ENCODE measurements around the gene SLC17A9. TPM values are rescaled to one million over a fixed set of nuclear protein-coding genes. Genes with fewer than 3 reads are reported as not detected.

The SLC17A9 gene
- total RNA-seq: 15.4 and 17.7 TPM in 2 replicates

GRCh38 chr20:62952373-62952967, at the start of gene SLC17A9:
TSS of gene SLC17A9 (plus strand) at chr20:62952709. CDS start at chr20:62952831, 122 bp downstream.

GRCh38 chr20:62926229-62927127, 26.0 kb upstream of the SLC17A9 start, which contains the start of gene DIDO1:
TSS of gene DIDO1 (minus strand) at chr20:62926505.

DNA sequence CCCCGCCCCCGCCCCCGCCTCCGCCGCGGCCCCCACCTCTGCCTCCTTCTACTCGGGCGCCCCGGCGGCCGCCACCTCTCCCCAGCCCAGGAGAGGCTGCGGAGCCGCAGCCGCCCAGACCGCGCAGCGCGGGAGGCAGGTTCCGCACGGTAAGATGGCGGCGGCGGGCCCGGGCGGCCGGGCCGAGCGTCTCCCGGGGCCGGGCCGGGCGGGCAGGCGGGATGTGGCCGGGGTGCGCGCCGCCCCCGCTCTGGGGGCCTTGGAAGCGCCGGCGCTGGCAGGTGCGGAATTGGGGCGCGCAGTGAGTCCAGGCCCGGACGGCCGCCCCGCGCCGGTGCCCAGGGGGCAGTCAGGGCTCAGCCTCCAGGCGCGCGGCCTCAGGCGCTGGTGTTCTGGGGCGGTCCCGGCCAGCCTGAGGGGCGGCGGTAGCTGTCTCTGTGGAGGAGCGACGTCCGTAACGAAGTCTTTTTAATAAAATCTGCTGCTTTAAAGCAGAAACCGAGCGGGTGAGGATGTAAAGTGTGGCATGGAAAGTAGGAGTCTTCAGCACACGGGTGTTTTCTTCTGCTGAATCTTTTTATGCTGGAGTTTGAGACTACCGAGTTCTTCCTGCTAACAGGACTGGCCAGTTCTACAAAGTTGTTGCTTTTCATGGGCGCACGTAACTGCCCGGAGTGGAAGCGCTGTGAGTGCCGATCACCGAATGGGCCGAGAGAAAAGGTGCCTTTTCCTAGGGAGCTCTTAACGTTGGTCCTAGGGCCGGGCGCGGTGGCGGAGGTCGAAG, 14.2 kb upstream of the SLC17A9 start, which contains the start of gene GID8:
Gene GID8, plus strand, starts transcription at position 43 of the 784 bp plus-strand sequence. CDS start 3,356 bp downstream, outside the sequence.

DNA sequence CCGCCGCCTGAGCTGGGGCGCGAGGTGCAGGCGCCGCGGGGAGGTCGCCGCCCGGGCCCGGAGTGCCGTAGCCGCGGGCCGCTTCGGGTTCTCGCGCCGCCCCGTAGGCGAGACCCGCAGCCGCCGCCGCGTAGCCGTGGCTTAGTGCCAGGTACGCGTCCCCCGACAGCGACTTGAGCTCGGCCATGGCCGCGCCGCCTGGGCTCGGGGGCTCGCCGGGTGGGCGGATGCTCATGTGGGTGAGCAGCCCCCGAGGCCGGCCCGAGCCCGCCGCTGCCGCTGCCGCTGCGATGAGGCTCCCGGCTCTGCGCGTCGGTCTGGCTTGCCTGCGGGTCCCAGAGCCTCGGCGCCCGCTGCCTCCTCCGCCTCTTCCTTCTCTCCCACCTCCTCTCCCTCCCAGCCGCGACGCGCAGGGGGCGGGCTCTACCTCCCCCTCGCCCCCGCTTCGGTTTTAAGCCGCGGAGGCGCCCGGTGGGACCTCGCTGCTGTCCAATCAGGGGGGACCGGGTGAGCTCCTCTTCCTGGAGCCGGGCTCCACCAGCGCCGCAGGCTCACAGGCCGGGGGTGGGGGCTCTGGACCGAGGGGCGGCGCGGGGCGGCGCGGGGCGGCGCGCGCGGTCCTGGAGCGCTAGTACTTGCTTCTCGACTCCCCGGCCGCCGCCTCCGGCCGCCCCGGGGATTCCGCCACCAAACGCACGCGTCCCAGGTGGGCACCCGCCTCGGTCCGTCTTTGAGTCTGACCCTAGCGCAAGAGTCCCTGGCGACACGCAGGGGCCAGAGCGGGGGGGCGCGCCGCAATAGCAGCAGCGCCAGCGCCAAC, 54.2 kb downstream of the SLC17A9 start, which contains the start of gene BHLHE23:
Gene BHLHE23, minus strand, starts transcription at position 425 of the 820 bp plus-strand sequence. Its CDS starts 190 bp downstream, at position 235.

Other genes with a start within 250 kb of the SLC17A9 start
- gene NTSR1, start 243.9 kb upstream of the SLC17A9 start, total RNA-seq: not detected in 2 replicates
- 21.2 and 22.9 TPM in 2 replicates for gene MRGBP, start 156.2 kb upstream of the SLC17A9 start, total RNA-seq
- gene OGFR, start 147.9 kb upstream of the SLC17A9 start, total RNA-seq: 34.5 and 34.9 TPM in 2 replicates
- 0.19 and 0.65 TPM in 2 replicates for gene COL9A3, start 135.7 kb upstream of the SLC17A9 start, total RNA-seq
- gene TCFL5, start 90.9 kb upstream of the SLC17A9 start, total RNA-seq: 10.1 and 11.4 TPM in 2 replicates
- 54.9 and 55.2 TPM in 2 replicates for gene DIDO1, start 26.2 kb upstream of the SLC17A9 start, total RNA-seq
- 41.7 and 45.4 TPM in 2 replicates for gene GID8, start 14.6 kb upstream of the SLC17A9 start, total RNA-seq
- gene BHLHE23, start 54.3 kb downstream of the SLC17A9 start, total RNA-seq: not detected in 2 replicates